Hepatocyte (in vitro differentiated cells): ENCODE data around the gene LY6G6C. TPM values are rescaled to one million over a fixed set of nuclear protein-coding genes. Genes with fewer than 3 reads are reported as not detected.

Source experiments
- DNase-seq: peaks from one replicate; pipeline ENCODE4 v3.0.0-alpha.2; 2016; ENCODE audit warnings: low spot score
- H2AFZ ChIP-seq: fragments of 200-600 bp; sonication (generic); 2 replicates; pipeline ENCODE4 v1.6.0; 2016; ENCODE audit warnings: antibody characterized with exemption, mild to moderate bottlenecking
- H3K27ac ChIP-seq: fragments of 200-600 bp; sonication (generic); 2 replicates; pipeline ENCODE4 v1.5.1; 2016; ENCODE audit warnings: mild to moderate bottlenecking
- H3K27me3 ChIP-seq: fragments of 200-600 bp; sonication (generic); 2 replicates; pipeline ENCODE4 v1.6.1; 2016
- H3K36me3 ChIP-seq: fragments of 200-600 bp; sonication (generic); replicated peaks from 2 replicates; pipeline ENCODE4 v1.5.1; 2016; ENCODE audit warnings: low read depth; ENCODE audit not compliant: insufficient read depth
- H3K4me1 ChIP-seq: fragments of 200-600 bp; sonication (generic); 2 replicates; pipeline ENCODE4 v1.5.1; 2016; ENCODE audit warnings: mild to moderate bottlenecking, moderate library complexity; ENCODE audit not compliant: insufficient read depth
- H3K4me2 ChIP-seq: fragments of 200-600 bp; sonication (generic); 2 replicates; pipeline ENCODE4 v1.6.0; 2016
- H3K4me3 ChIP-seq: fragments of 200-600 bp; sonication (generic); 2 replicates; pipeline ENCODE4 v1.5.1; 2016; ENCODE audit warnings: mild to moderate bottlenecking
- H3K79me2 ChIP-seq: fragments of 200-600 bp; sonication (generic); 2 replicates; pipeline ENCODE4 v1.6.0; 2017; ENCODE audit warnings: mild to moderate bottlenecking
- H3K9me2 ChIP-seq: fragments of 200-600 bp; sonication (generic); replicated peaks from 2 replicates; pipeline ENCODE4 v1.6.0; 2017; ENCODE audit warnings: mild to moderate bottlenecking; ENCODE audit not compliant: insufficient read depth
- H3K9me3 ChIP-seq: fragments of 200-600 bp; sonication (generic); 2 replicates; pipeline ENCODE4 v1.5.1; 2016; ENCODE audit warnings: low read depth, mild to moderate bottlenecking
- H4K20me1 ChIP-seq: fragments of 200-600 bp; sonication (generic); 2 replicates; pipeline ENCODE4 v1.6.0; 2016; ENCODE audit warnings: mild to moderate bottlenecking; ENCODE audit not compliant: insufficient read depth, poor library complexity, severe bottlenecking
- CTCF ChIP-seq: fragments of 200-600 bp; sonication (generic); IDR thresholded peaks from 2 replicates; pipeline ENCODE4 v1.5.1; 2016; ENCODE audit warnings: antibody characterized with exemption, mild to moderate bottlenecking; ENCODE audit not compliant: poor library complexity
- EZH2 ChIP-seq: fragments of 200-600 bp; sonication (generic); IDR thresholded peaks from 2 replicates; pipeline ENCODE4 v1.6.1; 2016; ENCODE audit warnings: antibody characterized with exemption, mild to moderate bottlenecking, borderline replicate concordance
- EZH2phosphoT487 ChIP-seq: fragments of 200-600 bp; sonication (generic); IDR thresholded peaks from one replicate; pipeline ENCODE4 v1.6.1; 2018; ENCODE audit warnings: antibody characterized with exemption, mild to moderate bottlenecking, low read depth, moderate library complexity; ENCODE audit not compliant: unreplicated experiment, severe bottlenecking
- WGBS: methylation state at CpG from one replicate; pipeline ENCODE4 v1.1.6; 2016; ENCODE audit warnings: low lambda C conversion rate; ENCODE audit errors: missing lambda C conversion rate; 5-methylcytosine and 5-hydroxymethylcytosine counted together
- polyA plus RNA-seq: library from polyadenylated mRNA; unstranded; fragments of >200 nt; fragmentation: Nextera tagmentation; extraction: Ambion mirVana; gene quantifications from 2 replicates; pipeline ENCODE4 v1.2.1, GENCODE V29; 2016
- total RNA-seq: library from RNA; depleted of rRNA; stranded (reverse); fragments of >200 nt; gene quantifications from 2 replicates; pipeline ENCODE4 v1.2.3, GENCODE V29; 2014

LY6G6C gene
- total and polyA plus RNA-seq, 2 experiments from 2014 or later, result 0.30 TPM; not detected in 1

GRCh38 chr6:31700740-31701401 is 20.7 kb downstream of the LY6G6C start:
- peaks cover 26% of the 10 kb centered on the region for H3K4me1 ChIP-seq
- no peak for TF ChIP-seq EZH2phosphoT487
- TF ChIP-seq EZH2, result no peak
- no peak for TF ChIP-seq CTCF
- no peaks in the 10 kb centered on the region for H3K9me3 ChIP-seq
- peak overlapping the region; percentile 97 for H3K4me2 ChIP-seq
- H3K27me3 ChIP-seq, result no peaks in the 10 kb centered on the region
- no peaks in the 10 kb centered on the region for H3K36me3 ChIP-seq
- no peaks in the 10 kb centered on the region for H3K9me2 ChIP-seq
- peaks cover 56% of the 10 kb centered on the region for H3K79me2 ChIP-seq
- H4K20me1 ChIP-seq, result peaks cover 5% of the 10 kb centered on the region
- peak overlapping the region; percentile 96 for H3K27ac ChIP-seq
- no peak for DNase-seq
- peak overlapping the region; percentile 7 for H3K4me3 ChIP-seq
- WGBS, result 65% methylated on average over 5 of the region's 5 CpGs
- no peak overlapping the region for H2AFZ ChIP-seq

GRCh38 chr6:31697555-31697954 is 24.0 kb downstream of the LY6G6C start:
- Histone ChIP-seq H3K27me3 (no peaks in the 10 kb centered on the region), H3K36me3 (no peaks in the 10 kb centered on the region), H3K27ac (no peak overlapping the region), H3K9me2 (no peaks in the 10 kb centered on the region), H3K4me1 (peaks cover 21% of the 10 kb centered on the region), H3K79me2 (peaks cover 54% of the 10 kb centered on the region), H3K9me3 (no peaks in the 10 kb centered on the region), H4K20me1 (peaks cover 5% of the 10 kb centered on the region), H3K4me2 (no peak overlapping the region), H3K4me3 (no peak overlapping the region), H2AFZ (no peak overlapping the region)
- WGBS, result 65% methylated on average over 3 of the region's 3 CpGs
- TF ChIP-seq CTCF (no peak), EZH2 (no peak), EZH2phosphoT487 (no peak)
- DNase-seq, result no peak

- H3K27me3 ChIP-seq, result no peaks in the 10 kb centered on the region
- H2AFZ ChIP-seq, result no peak overlapping the region
- TF ChIP-seq CTCF, result no peak
- TF ChIP-seq EZH2, result no peak
- TF ChIP-seq EZH2phosphoT487, result no peak
- DNase-seq, result no peak
- H3K79me2 ChIP-seq, result peaks cover 16% of the 10 kb centered on the region
- H3K4me3 ChIP-seq, result no peak overlapping the region
- H3K4me1 ChIP-seq, result peaks cover 6% of the 10 kb centered on the region
- H4K20me1 ChIP-seq, result peaks cover 5% of the 10 kb centered on the region
- H3K9me3 ChIP-seq, result no peaks in the 10 kb centered on the region
- no peaks in the 10 kb centered on the region for H3K36me3 ChIP-seq
- WGBS, result 95% methylated on average over 6 of the region's 6 CpGs
- H3K9me2 ChIP-seq, result no peaks in the 10 kb centered on the region
- no peak overlapping the region for H3K27ac ChIP-seq
- no peak overlapping the region for H3K4me2 ChIP-seq
These were observed 28.0 kb downstream of the LY6G6C start for GRCh38 chr6:31693535-31693934.
